ENCODE data around the gene CIRBP. TPM values are rescaled to one million over a fixed set of nuclear protein-coding genes. Genes with fewer than 3 reads are reported as not detected.

The CIRBP gene
- total RNA-seq, 2 donors from 2014 or later: 492 to 644 TPM

DNA sequence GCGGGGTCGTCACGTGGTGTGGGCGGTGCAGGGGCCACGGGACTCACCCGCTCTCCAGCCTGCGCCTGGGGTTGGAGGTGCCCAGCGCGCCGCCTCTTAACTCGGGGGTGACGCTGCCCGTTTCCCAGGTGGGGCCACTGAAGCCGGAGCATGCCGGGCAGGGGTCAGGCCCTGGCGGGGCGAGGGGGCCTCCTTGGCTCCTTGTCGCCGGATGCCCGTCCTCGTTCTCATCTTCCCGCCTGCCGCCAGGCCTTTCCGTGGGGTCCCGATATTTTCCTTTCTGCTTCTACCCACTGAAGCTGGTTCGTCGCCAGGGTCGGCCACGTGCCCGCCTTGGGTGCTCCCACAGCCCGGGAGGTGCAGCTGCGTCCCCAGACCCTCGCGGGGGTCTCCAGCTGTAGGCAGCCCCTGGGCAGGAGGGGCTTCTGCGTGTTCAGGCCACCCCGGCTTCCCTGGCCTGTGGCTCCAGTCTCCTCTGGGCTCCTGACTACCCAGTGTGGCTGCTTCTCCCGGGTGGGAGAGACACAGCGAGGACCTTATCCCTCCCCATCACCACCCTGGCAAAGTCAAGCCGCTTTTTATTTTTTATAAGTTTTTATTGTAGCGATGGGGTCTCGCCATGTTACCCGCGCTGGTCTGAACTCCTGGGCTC, 7.0 kb downstream of the CIRBP start:
- peak overlapping the region; percentile 82 for H3K4me3 ChIP-seq
- H3K27me3 ChIP-seq (replicated peaks; ENCODE audit: insufficient read depth): no peaks in the 10 kb centered on the region
- H3K36me3 ChIP-seq: peaks cover 41% of the 10 kb centered on the region
- TF ChIP-seq CTCF (IDR thresholded peaks at IDR 0.05): no peak
- DNase-seq (ENCODE audit: low spot score) (no peak), ATAC-seq (ENCODE audit: insufficient number of reproducible peaks, low FRiP score, low read depth) (no peak)
- peak overlapping the region; percentile 93 to 98 for H3K27ac ChIP-seq
- H3K9me3 ChIP-seq: no peaks in the 10 kb centered on the region
- peaks cover 31 to 53% of the 10 kb centered on the region in 2 donors for H3K4me1 ChIP-seq (ENCODE audit: control insufficient read depth in 1 of 2, low read depth in 2 of 2)

GRCh38 chr19:1276628-1277022, 7.5 kb downstream of the CIRBP start:
- Histone ChIP-seq H3K36me3 (peaks cover 39% of the 10 kb centered on the region), H3K4me3 (peak overlapping the region; percentile 82)
- no peak for ATAC-seq (ENCODE audit: insufficient number of reproducible peaks, low FRiP score, low read depth)

DNA sequence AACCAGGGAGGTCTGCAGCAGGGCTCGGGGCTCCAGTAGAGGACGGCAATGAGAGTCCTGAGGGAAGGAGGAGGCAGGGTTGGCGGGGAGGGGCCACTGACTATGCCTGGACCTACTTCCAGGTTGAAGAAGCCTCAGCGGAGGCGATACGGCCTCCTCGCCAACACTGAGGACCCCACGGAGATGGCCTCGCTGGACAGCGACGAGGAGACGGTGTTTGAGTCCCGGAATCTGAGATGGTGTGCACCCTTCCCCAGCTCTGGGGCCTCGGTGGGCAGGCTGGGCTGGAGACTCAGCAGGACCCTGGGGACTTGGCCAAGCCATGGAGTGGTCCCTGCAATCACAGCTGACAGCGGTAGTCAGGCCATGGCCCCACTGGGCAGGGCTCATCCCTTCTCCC, 7.9 kb downstream of the CIRBP start:
- H3K27ac ChIP-seq: no peak overlapping the region
- no peak for DNase-seq (ENCODE audit: low spot score)
- H3K27me3 ChIP-seq (replicated peaks; ENCODE audit: insufficient read depth): no peaks in the 10 kb centered on the region
- TF ChIP-seq CTCF (IDR thresholded peaks at IDR 0.05): no peak
- peaks cover 23 to 43% of the 10 kb centered on the region in 2 donors for H3K4me1 ChIP-seq (ENCODE audit: control insufficient read depth in 1 of 2, low read depth in 2 of 2)
- H3K9me3 ChIP-seq: no peaks in the 10 kb centered on the region
- no peak overlapping the region for H3K4me3 ChIP-seq
- ATAC-seq (ENCODE audit: insufficient number of reproducible peaks, low FRiP score, low read depth): no peak
- peaks cover 34% of the 10 kb centered on the region for H3K36me3 ChIP-seq

More at GRCh38 chr19:1276628-1277022, 7.5 kb downstream of the CIRBP start:
- Histone ChIP-seq H3K27ac (peak overlapping the region; percentile 93 to 98), H3K4me1 (ENCODE audit: control insufficient read depth in 1 of 2, low read depth in 2 of 2) (peaks cover 28 to 47% of the 10 kb centered on the region in 2 donors), H3K9me3 (no peaks in the 10 kb centered on the region), H3K27me3 (replicated peaks; ENCODE audit: insufficient read depth) (no peaks in the 10 kb centered on the region)
- TF ChIP-seq CTCF (IDR thresholded peaks at IDR 0.05): no peak
- no peak for DNase-seq (ENCODE audit: low spot score)

GRCh38 chr19:1278074-1278473, 8.9 kb downstream of the CIRBP start:
- ATAC-seq (ENCODE audit: insufficient number of reproducible peaks, low FRiP score, low read depth) (no peak), DNase-seq (ENCODE audit: low spot score) (no peak)
- no peak overlapping the region for H3K27ac ChIP-seq
- no peaks in the 10 kb centered on the region for H3K27me3 ChIP-seq (replicated peaks; ENCODE audit: insufficient read depth)
- H3K9me3 ChIP-seq: no peaks in the 10 kb centered on the region
- peaks cover 26% of the 10 kb centered on the region for H3K36me3 ChIP-seq
- TF ChIP-seq CTCF (IDR thresholded peaks at IDR 0.05): no peak
- H3K4me1 ChIP-seq (ENCODE audit: control insufficient read depth in 1 of 2, low read depth in 2 of 2): peaks cover 19 to 33% of the 10 kb centered on the region in 2 donors
- no peak overlapping the region for H3K4me3 ChIP-seq

- Histone ChIP-seq H3K27ac (no peak overlapping the region), H3K9me3 (no peaks in the 10 kb centered on the region), H3K4me1 (ENCODE audit: control insufficient read depth in 1 of 2, low read depth in 2 of 2) (peaks cover 17 to 24% of the 10 kb centered on the region in 2 donors), H3K27me3 (replicated peaks; ENCODE audit: insufficient read depth) (no peaks in the 10 kb centered on the region), H3K36me3 (peaks cover 18% of the 10 kb centered on the region), H3K4me3 (no peak overlapping the region)
- ATAC-seq (ENCODE audit: insufficient number of reproducible peaks, low FRiP score, low read depth): no peak
- no peak for DNase-seq (ENCODE audit: low spot score)
- no peak for TF ChIP-seq CTCF (IDR thresholded peaks at IDR 0.05)
Observed at GRCh38 chr19:1278713-1279660, 9.9 kb downstream of the CIRBP start.
